ENCODE data around the gene MCUB. TPM values are rescaled to one million over a fixed set of nuclear protein-coding genes. Genes with fewer than 3 reads are reported as not detected.
A peak's percentile ranks its signal among the peaks of the same experiment; 100 is the strongest.

The MCUB gene
- total RNA-seq, 1 donor from 2014 or later, result 7.2 TPM

DNA sequence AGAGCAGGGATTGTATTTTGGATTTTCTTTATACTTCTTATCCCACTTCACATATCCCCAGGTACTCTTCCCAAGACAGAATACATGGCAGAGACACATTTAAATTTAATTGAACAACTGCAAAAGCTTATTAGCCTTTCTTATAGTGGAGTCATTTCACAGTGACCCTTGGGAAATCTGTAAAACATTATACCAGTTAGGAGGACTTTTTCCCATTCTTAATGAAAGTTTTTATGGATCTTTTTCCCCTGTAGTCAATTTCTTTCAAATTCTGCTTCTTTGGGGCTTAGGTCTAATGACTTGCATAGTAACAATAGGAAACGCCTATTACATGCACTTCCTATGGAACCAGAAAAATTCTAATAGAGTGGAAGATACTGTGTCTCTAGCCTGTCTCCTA, 14.6 kb upstream of the MCUB start:
- H3K27ac Mint-ChIP-seq (ENCODE audit: unreplicated experiment), result no peak overlapping the region
- no peaks in the 10 kb centered on the region for H3K27me3 Mint-ChIP-seq (ENCODE audit: low read depth)
- peaks cover 13% of the 10 kb centered on the region for H3K4me1 Mint-ChIP-seq (ENCODE audit: low read depth)
- no peak overlapping the region for H3K4me3 Mint-ChIP-seq (ENCODE audit: unreplicated experiment)
- peaks cover 16% of the 10 kb centered on the region for H3K36me3 Mint-ChIP-seq (ENCODE audit: low read depth)
- no peaks in the 10 kb centered on the region for H3K9me3 Mint-ChIP-seq (ENCODE audit: low read depth)
- no peak for DNase-seq (ENCODE audit: low spot score)
- TF ChIP-seq CTCF (IDR thresholded peaks at IDR 0.05), result no peak

DNA sequence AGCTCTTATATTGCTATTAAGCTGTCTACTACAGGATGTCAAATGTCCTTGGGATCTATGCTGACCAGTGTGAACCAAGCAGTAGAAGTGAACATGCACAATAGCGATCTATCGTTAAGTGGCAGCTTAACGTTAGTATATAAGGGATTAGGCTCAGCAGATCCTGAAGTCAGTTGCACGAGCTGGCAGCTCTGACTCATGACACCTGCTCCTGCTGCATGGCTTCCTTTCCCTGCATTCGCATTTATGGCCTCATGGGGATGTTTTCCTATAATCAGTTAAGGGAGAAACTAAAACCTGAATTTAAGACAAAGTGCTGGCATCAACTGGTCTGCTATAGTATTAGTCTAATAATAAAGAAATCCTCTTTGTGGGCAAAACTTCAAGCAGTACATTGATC, 12.7 kb upstream of the MCUB start:
- Mint-ChIP-seq H3K4me3 (ENCODE audit: unreplicated experiment) (no peak overlapping the region), H3K27me3 (ENCODE audit: low read depth) (no peaks in the 10 kb centered on the region), H3K36me3 (ENCODE audit: low read depth) (peaks cover 14% of the 10 kb centered on the region), H3K4me1 (ENCODE audit: low read depth) (peaks cover 13% of the 10 kb centered on the region), H3K27ac (ENCODE audit: unreplicated experiment) (no peak overlapping the region), H3K9me3 (ENCODE audit: low read depth) (no peaks in the 10 kb centered on the region)
- no peak for TF ChIP-seq CTCF (IDR thresholded peaks at IDR 0.05)
- DNase-seq (ENCODE audit: low spot score), result no peak

GRCh38 chr4:109548655-109549054, 11.4 kb upstream of the MCUB start:
- no peaks in the 10 kb centered on the region for H3K27me3 Mint-ChIP-seq (ENCODE audit: low read depth)
- H3K4me3 Mint-ChIP-seq (ENCODE audit: unreplicated experiment), result no peak overlapping the region
- peaks cover 4% of the 10 kb centered on the region for H3K36me3 Mint-ChIP-seq (ENCODE audit: low read depth)
- peak overlapping the region; percentile 82 for H3K27ac Mint-ChIP-seq (ENCODE audit: unreplicated experiment)
- TF ChIP-seq CTCF (IDR thresholded peaks at IDR 0.05), result no peak
- H3K9me3 Mint-ChIP-seq (ENCODE audit: low read depth), result no peaks in the 10 kb centered on the region
- no peak for DNase-seq (ENCODE audit: low spot score)
- peaks cover 13% of the 10 kb centered on the region for H3K4me1 Mint-ChIP-seq (ENCODE audit: low read depth)

- H3K27me3 Mint-ChIP-seq (ENCODE audit: low read depth), result no peaks in the 10 kb centered on the region
These were observed 7.8 kb upstream of the MCUB start for GRCh38 chr4:109552237-109552636.

DNA sequence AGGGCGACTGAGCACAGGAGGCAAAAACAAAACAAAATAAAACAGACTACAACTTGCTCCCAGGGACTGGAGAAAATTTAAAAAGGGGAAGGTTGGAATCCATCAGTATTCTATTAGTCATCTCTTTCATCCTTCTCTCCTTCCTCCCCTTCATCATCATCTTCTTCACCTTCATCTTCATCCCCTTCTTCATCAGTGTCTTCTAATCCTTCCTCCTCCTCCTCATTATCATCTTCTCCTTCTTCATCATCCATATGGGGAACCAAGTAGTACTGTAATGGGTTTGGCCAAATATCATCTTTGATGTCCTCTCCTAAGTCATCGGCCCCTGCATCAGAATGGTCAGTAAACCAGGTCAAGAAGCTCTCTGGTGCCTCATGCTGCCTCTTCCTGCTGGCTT, 6.9 kb upstream of the MCUB start:
- Mint-ChIP-seq H3K4me1 (ENCODE audit: low read depth) (peaks cover 10% of the 10 kb centered on the region), H3K4me3 (ENCODE audit: unreplicated experiment) (no peak overlapping the region), H3K9me3 (ENCODE audit: low read depth) (no peaks in the 10 kb centered on the region), H3K27ac (ENCODE audit: unreplicated experiment) (no peak overlapping the region), H3K27me3 (ENCODE audit: low read depth) (no peaks in the 10 kb centered on the region), H3K36me3 (ENCODE audit: low read depth) (peaks cover 5% of the 10 kb centered on the region)
- no peak for TF ChIP-seq CTCF (IDR thresholded peaks at IDR 0.05)
- no peak for DNase-seq (ENCODE audit: low spot score)

More at GRCh38 chr4:109552237-109552636, 7.8 kb upstream of the MCUB start:
- no peaks in the 10 kb centered on the region for H3K9me3 Mint-ChIP-seq (ENCODE audit: low read depth)
- DNase-seq (ENCODE audit: low spot score), result no peak
- TF ChIP-seq CTCF (IDR thresholded peaks at IDR 0.05), result no peak
- peaks cover 6% of the 10 kb centered on the region for H3K36me3 Mint-ChIP-seq (ENCODE audit: low read depth)
- peaks cover 13% of the 10 kb centered on the region for H3K4me1 Mint-ChIP-seq (ENCODE audit: low read depth)
- no peak overlapping the region for H3K4me3 Mint-ChIP-seq (ENCODE audit: unreplicated experiment)
- no peak overlapping the region for H3K27ac Mint-ChIP-seq (ENCODE audit: unreplicated experiment)
